Measurements from ENCODE around the gene PNPLA2.
A peak's percentile ranks its signal among the peaks of the same experiment; 100 is the strongest.

PNPLA2 gene

GRCh38 chr11:786235-787083 is 32.3 kb upstream of the PNPLA2 start:
- DNase-seq (ENCODE audit: low spot score), result no peak

GRCh38 chr11:787084-787675 is 31.5 kb upstream of the PNPLA2 start:
- no peak for DNase-seq (ENCODE audit: low spot score)

GRCh38 chr11:788009-788640 is 30.6 kb upstream of the PNPLA2 start:
- DNase-seq (ENCODE audit: low spot score), result no peak

- no peak for DNase-seq (ENCODE audit: low spot score)
Observed at GRCh38 chr11:788953-789940, 29.5 kb upstream of the PNPLA2 start.

GRCh38 chr11:789943-790342 is 28.8 kb upstream of the PNPLA2 start, which contains the start of gene CEND1:
Gene CEND1, minus strand, starts transcription at chr11:790090. Its CDS starts 1,514 bp downstream, at chr11:788576.
- no peak for DNase-seq (ENCODE audit: low spot score)

- DNase-seq (ENCODE audit: low spot score), result peak; percentile 46
Observed at GRCh38 chr11:790721-791564, 27.8 kb upstream of the PNPLA2 start.

GRCh38 chr11:791658-792534 is 26.8 kb upstream of the PNPLA2 start:
- no peak for DNase-seq (ENCODE audit: low spot score)

- DNase-seq (ENCODE audit: low spot score), result no peak
Observed at GRCh38 chr11:792535-792821, 26.2 kb upstream of the PNPLA2 start.

- no peak for DNase-seq (ENCODE audit: low spot score)
Observed at GRCh38 chr11:792873-793272, 25.8 kb upstream of the PNPLA2 start.

GRCh38 chr11:793556-793955 is 25.2 kb upstream of the PNPLA2 start:
- no peak for DNase-seq (ENCODE audit: low spot score)

GRCh38 chr11:794013-794765 is 24.5 kb upstream of the PNPLA2 start:
- DNase-seq (ENCODE audit: low spot score), result no peak

- no peak for DNase-seq (ENCODE audit: low spot score)
Observed at GRCh38 chr11:794766-795633, 23.7 kb upstream of the PNPLA2 start.

GRCh38 chr11:795634-796564 is 22.8 kb upstream of the PNPLA2 start:
- peak; percentile 86 for DNase-seq (ENCODE audit: low spot score)

GRCh38 chr11:796565-797295 is 22.0 kb upstream of the PNPLA2 start:
- DNase-seq (ENCODE audit: low spot score), result no peak

- peak; percentile 65 for DNase-seq (ENCODE audit: low spot score)
Observed at GRCh38 chr11:797296-798092, 21.2 kb upstream of the PNPLA2 start.

All from SW480 (cell line).